ENCODE measurements around the gene GABPB2. TPM values are rescaled to one million over a fixed set of nuclear protein-coding genes. Genes with fewer than 3 reads are reported as not detected.

GABPB2 gene
- total RNA-seq, 1 donor from 2014 or later: 6.1 TPM

- no peaks in the 10 kb centered on the region for H3K36me3 Mint-ChIP-seq (ENCODE audit: low read depth)
- peaks cover 23% of the 10 kb centered on the region for H3K4me1 Mint-ChIP-seq
- no peaks in the 10 kb centered on the region for H3K9me3 Mint-ChIP-seq
- no peak for DNase-seq (ENCODE audit: low read depth, low spot score)
- no peak overlapping the region for H3K27ac Mint-ChIP-seq (ENCODE audit: unreplicated experiment)
- no peak for TF ChIP-seq CTCF (conservative IDR thresholded peaks at IDR 0.05)
- H3K4me3 Mint-ChIP-seq: no peak overlapping the region
- peaks cover 24% of the 10 kb centered on the region for H3K27me3 Mint-ChIP-seq (ENCODE audit: low read depth)
Measured at GRCh38 chr1:151128800-151129199, 58.2 kb downstream of the GABPB2 start.

GRCh38 chr1:151130987-151131586 is 60.5 kb downstream of the GABPB2 start:
- Mint-ChIP-seq H3K9me3 (no peaks in the 10 kb centered on the region), H3K36me3 (ENCODE audit: low read depth) (peaks cover 8% of the 10 kb centered on the region), H3K4me3 (peak overlapping the region; percentile 81), H3K27ac (ENCODE audit: unreplicated experiment) (no peak overlapping the region), H3K27me3 (ENCODE audit: low read depth) (peaks cover 33% of the 10 kb centered on the region), H3K4me1 (peaks cover 23% of the 10 kb centered on the region)
- peak; percentile 55 for DNase-seq (ENCODE audit: low read depth, low spot score)
- TF ChIP-seq CTCF (conservative IDR thresholded peaks at IDR 0.05): no peak

GRCh38 chr1:151131701-151132334 is 61.3 kb downstream of the GABPB2 start:
- TF ChIP-seq CTCF (conservative IDR thresholded peaks at IDR 0.05): no peak
- Mint-ChIP-seq H3K9me3 (no peaks in the 10 kb centered on the region), H3K4me3 (peak overlapping the region; percentile 81), H3K27ac (ENCODE audit: unreplicated experiment) (no peak overlapping the region), H3K4me1 (peaks cover 23% of the 10 kb centered on the region), H3K36me3 (ENCODE audit: low read depth) (peaks cover 13% of the 10 kb centered on the region), H3K27me3 (ENCODE audit: low read depth) (peaks cover 33% of the 10 kb centered on the region)
- DNase-seq (ENCODE audit: low read depth, low spot score): peak; percentile 30

GRCh38 chr1:151132335-151133017 is 61.9 kb downstream of the GABPB2 start:
- no peak overlapping the region for H3K4me3 Mint-ChIP-seq
- no peak for TF ChIP-seq CTCF (conservative IDR thresholded peaks at IDR 0.05)
- H3K4me1 Mint-ChIP-seq: peaks cover 23% of the 10 kb centered on the region
- H3K9me3 Mint-ChIP-seq: no peaks in the 10 kb centered on the region
- no peak for DNase-seq (ENCODE audit: low read depth, low spot score)
- peaks cover 33% of the 10 kb centered on the region for H3K27me3 Mint-ChIP-seq (ENCODE audit: low read depth)
- no peak overlapping the region for H3K27ac Mint-ChIP-seq (ENCODE audit: unreplicated experiment)
- H3K36me3 Mint-ChIP-seq (ENCODE audit: low read depth): peaks cover 14% of the 10 kb centered on the region

GRCh38 chr1:151133018-151133806 is 62.7 kb downstream of the GABPB2 start:
- peaks cover 23% of the 10 kb centered on the region for H3K4me1 Mint-ChIP-seq
- no peak overlapping the region for H3K27ac Mint-ChIP-seq (ENCODE audit: unreplicated experiment)
- TF ChIP-seq CTCF (conservative IDR thresholded peaks at IDR 0.05): no peak
- H3K4me3 Mint-ChIP-seq: no peak overlapping the region
- peaks cover 33% of the 10 kb centered on the region for H3K27me3 Mint-ChIP-seq (ENCODE audit: low read depth)
- DNase-seq (ENCODE audit: low read depth, low spot score): no peak
- H3K9me3 Mint-ChIP-seq: no peaks in the 10 kb centered on the region
- peaks cover 14% of the 10 kb centered on the region for H3K36me3 Mint-ChIP-seq (ENCODE audit: low read depth)

Data from neural crest cell (in vitro differentiated cells).